HEK293 (cell line): ENCODE results near the gene ACTN4.

ENCODE experiments used
- BCL11B ChIP-seq: fragments of 450-650 bp; formaldehyde crosslinking; IDR thresholded peaks from 2 replicates; pipeline ENCODE4 v1.5.1; 2016; ENCODE audit warnings: low read depth, missing biosample characterization, missing genetic modification characterization
- EGR2 ChIP-seq: fragments of 450-650 bp; formaldehyde crosslinking; IDR thresholded peaks from 2 replicates; pipeline ENCODE4 v1.5.1; 2016; ENCODE audit warnings: low read depth, missing biosample characterization, missing genetic modification characterization
- HOXC10 ChIP-seq: sonication (generic); formaldehyde crosslinking; IDR thresholded peaks from 2 replicates; pipeline ENCODE4 v1.8.1; 2023; ENCODE audit warnings: mild to moderate bottlenecking, missing genetic modification reagents
- KLF7 ChIP-seq: fragments of 450-650 bp; formaldehyde crosslinking; IDR thresholded peaks from 2 replicates; pipeline ENCODE4 v1.5.1; 2016; ENCODE audit warnings: missing biosample characterization, missing genetic modification characterization, borderline replicate concordance
- SALL2 ChIP-seq: fragments of 450-650 bp; formaldehyde crosslinking; IDR thresholded peaks from 2 replicates; pipeline ENCODE4 v1.5.0; 2017; ENCODE audit warnings: missing biosample characterization, mild to moderate bottlenecking, missing genetic modification characterization, borderline replicate concordance
- ZBTB48 ChIP-seq: fragments of 450-650 bp; formaldehyde crosslinking; IDR thresholded peaks from 2 replicates; pipeline ENCODE4 v1.5.1; 2016; ENCODE audit warnings: missing biosample characterization, missing genetic modification characterization
- ZNF112 ChIP-seq: fragments of 450-650 bp; formaldehyde crosslinking; IDR thresholded peaks from 2 replicates; pipeline ENCODE4 v1.5.0; 2017; ENCODE audit warnings: missing biosample characterization, missing genetic modification characterization
- ZNF274 ChIP-seq, 2 experiments: fragments of 200-500 bp in 1 of 2; fragments of 450-650 bp in 1 of 2; sonication (Bioruptor generic) in 1 of 2; formaldehyde crosslinking in 1 of 2; IDR thresholded peaks; 2 replicates each; pipeline versions ENCODE4 v1.5.1 to v1.6.1; 2014 to 2016; ENCODE audit warnings: borderline replicate concordance in 1 of 2, inconsistent platforms in 1 of 2, low read length in 1 of 2, missing biosample characterization in 1 of 2, missing genetic modification characterization in 1 of 2
- ZNF302 ChIP-seq: fragments of 450-650 bp; formaldehyde crosslinking; IDR thresholded peaks from 2 replicates; pipeline ENCODE4 v1.5.1; 2016; ENCODE audit warnings: missing biosample characterization, missing genetic modification characterization, low read depth
- ZNF354C ChIP-seq: fragments of 450-650 bp; formaldehyde crosslinking; IDR thresholded peaks from 2 replicates; pipeline ENCODE4 v1.5.1; 2016; ENCODE audit warnings: missing biosample characterization, missing genetic modification characterization, low read depth, borderline replicate concordance
- ZNF416 ChIP-seq: fragments of 450-650 bp; formaldehyde crosslinking; IDR thresholded peaks from 2 replicates; pipeline ENCODE4 v1.5.1; 2016; ENCODE audit warnings: missing biosample characterization, missing genetic modification characterization
- ZNF549 ChIP-seq: fragments of 450-650 bp; IDR thresholded peaks from 2 replicates; pipeline ENCODE4 v1.5.1; 2018; ENCODE audit warnings: missing biosample characterization, missing genetic modification characterization, mild to moderate bottlenecking, inconsistent platforms, moderate library complexity
- ZNF596 ChIP-seq: fragments of 450-650 bp; IDR thresholded peaks from 2 replicates; pipeline ENCODE4 v1.5.0; 2018; ENCODE audit warnings: missing biosample characterization, mild to moderate bottlenecking, missing genetic modification characterization, moderate library complexity
- ZNF692 ChIP-seq: fragments of 450-650 bp; formaldehyde crosslinking; IDR thresholded peaks from 2 replicates; pipeline ENCODE4 v1.5.1; 2016; ENCODE audit warnings: missing biosample characterization, missing genetic modification characterization
- TF ChIP-seq, protein P1 (sequence below): fragments of 450-650 bp; IDR thresholded peaks from 2 replicates; pipeline ENCODE4 v1.5.1; 2018; ENCODE audit warnings: missing biosample characterization, missing genetic modification characterization
- TF ChIP-seq, protein P2 (sequence below): fragments of 450-650 bp; formaldehyde crosslinking; IDR thresholded peaks from 2 replicates; pipeline ENCODE4 v1.5.1; 2017; ENCODE audit warnings: missing biosample characterization, missing genetic modification characterization
- TF ChIP-seq, protein P3 (sequence below): fragments of 450-650 bp; formaldehyde crosslinking; IDR thresholded peaks from 2 replicates; pipeline ENCODE4 v1.5.1; 2016; ENCODE audit warnings: missing biosample characterization, missing genetic modification characterization
- TF ChIP-seq, protein P4 (sequence below): fragments of 450-650 bp; formaldehyde crosslinking; IDR thresholded peaks from 2 replicates; pipeline ENCODE4 v1.5.1; 2016; ENCODE audit warnings: missing biosample characterization, missing genetic modification characterization
- TF ChIP-seq, protein P5 (sequence below): fragments of 450-650 bp; formaldehyde crosslinking; IDR thresholded peaks from 2 replicates; pipeline ENCODE4 v1.5.1; 2017; ENCODE audit warnings: missing biosample characterization, missing genetic modification characterization

Gene ACTN4

GRCh38 chr19:38619361-38620174 lies 27.9 kb upstream of the ACTN4 start (continued):
- TF ChIP-seq, protein P1, sequence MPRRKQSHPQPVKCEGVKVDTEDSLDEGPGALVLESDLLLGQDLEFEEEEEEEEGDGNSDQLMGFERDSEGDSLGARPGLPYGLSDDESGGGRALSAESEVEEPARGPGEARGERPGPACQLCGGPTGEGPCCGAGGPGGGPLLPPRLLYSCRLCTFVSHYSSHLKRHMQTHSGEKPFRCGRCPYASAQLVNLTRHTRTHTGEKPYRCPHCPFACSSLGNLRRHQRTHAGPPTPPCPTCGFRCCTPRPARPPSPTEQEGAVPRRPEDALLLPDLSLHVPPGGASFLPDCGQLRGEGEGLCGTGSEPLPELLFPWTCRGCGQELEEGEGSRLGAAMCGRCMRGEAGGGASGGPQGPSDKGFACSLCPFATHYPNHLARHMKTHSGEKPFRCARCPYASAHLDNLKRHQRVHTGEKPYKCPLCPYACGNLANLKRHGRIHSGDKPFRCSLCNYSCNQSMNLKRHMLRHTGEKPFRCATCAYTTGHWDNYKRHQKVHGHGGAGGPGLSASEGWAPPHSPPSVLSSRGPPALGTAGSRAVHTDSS: no peak
- TF ChIP-seq, protein P2, sequence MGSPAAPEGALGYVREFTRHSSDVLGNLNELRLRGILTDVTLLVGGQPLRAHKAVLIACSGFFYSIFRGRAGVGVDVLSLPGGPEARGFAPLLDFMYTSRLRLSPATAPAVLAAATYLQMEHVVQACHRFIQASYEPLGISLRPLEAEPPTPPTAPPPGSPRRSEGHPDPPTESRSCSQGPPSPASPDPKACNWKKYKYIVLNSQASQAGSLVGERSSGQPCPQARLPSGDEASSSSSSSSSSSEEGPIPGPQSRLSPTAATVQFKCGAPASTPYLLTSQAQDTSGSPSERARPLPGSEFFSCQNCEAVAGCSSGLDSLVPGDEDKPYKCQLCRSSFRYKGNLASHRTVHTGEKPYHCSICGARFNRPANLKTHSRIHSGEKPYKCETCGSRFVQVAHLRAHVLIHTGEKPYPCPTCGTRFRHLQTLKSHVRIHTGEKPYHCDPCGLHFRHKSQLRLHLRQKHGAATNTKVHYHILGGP: no peak
- no peak for TF ChIP-seq ZNF354C (tag by site-specific recombination)
- TF ChIP-seq, protein P3, sequence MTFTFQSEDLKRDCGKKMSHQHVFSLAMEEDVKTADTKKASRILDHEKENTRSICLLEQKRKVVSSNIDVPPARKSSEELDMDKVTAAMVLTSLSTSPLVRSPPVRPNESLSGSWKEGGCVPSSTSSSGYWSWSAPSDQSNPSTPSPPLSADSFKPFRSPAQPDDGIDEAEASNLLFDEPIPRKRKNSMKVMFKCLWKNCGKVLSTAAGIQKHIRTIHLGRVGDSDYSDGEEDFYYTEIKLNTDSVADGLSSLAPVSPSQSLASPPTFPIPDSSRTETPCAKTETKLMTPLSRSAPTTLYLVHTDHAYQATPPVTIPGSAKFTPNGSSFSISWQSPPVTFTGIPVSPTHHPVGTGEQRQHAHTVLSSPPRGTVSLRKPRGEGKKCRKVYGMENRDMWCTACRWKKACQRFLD (tag by site-specific recombination): no peak
- no peak for TF ChIP-seq ZNF112 (tag by site-specific recombination)
- TF ChIP-seq, protein P4, sequence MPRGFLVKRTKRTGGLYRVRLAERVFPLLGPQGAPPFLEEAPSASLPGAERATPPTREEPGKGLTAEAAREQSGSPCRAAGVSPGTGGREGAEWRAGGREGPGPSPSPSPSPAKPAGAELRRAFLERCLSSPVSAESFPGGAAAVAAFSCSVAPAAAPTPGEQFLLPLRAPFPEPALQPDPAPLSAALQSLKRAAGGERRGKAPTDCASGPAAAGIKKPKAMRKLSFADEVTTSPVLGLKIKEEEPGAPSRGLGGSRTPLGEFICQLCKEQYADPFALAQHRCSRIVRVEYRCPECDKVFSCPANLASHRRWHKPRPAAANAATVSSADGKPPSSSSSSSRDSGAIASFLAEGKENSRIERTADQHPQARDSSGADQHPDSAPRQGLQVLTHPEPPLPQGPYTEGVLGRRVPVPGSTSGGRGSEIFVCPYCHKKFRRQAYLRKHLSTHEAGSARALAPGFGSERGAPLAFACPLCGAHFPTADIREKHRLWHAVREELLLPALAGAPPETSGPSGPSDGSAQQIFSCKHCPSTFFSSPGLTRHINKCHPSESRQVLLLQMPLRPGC: no peak
- no peak for TF ChIP-seq ZNF692 (tag by site-specific recombination)
- no peak for TF ChIP-seq ZNF274 (IDR thresholded peaks at IDR 0.05; ENCODE audit: low read length)
- TF ChIP-seq ZNF274 (tag by site-specific recombination; IDR thresholded peaks at IDR 0.05; ENCODE audit: borderline replicate concordance): 0 out of 2 replicates have a peak, but pooled peaks have one; percentile 11
- no peak for TF ChIP-seq HOXC10
- no peak for TF ChIP-seq BCL11B (tag by site-specific recombination)
- no peak; the same call in 1 of the 2 replicates for TF ChIP-seq KLF7 (tag by site-specific recombination)
- TF ChIP-seq ZNF416: no peak
- TF ChIP-seq, protein P5, sequence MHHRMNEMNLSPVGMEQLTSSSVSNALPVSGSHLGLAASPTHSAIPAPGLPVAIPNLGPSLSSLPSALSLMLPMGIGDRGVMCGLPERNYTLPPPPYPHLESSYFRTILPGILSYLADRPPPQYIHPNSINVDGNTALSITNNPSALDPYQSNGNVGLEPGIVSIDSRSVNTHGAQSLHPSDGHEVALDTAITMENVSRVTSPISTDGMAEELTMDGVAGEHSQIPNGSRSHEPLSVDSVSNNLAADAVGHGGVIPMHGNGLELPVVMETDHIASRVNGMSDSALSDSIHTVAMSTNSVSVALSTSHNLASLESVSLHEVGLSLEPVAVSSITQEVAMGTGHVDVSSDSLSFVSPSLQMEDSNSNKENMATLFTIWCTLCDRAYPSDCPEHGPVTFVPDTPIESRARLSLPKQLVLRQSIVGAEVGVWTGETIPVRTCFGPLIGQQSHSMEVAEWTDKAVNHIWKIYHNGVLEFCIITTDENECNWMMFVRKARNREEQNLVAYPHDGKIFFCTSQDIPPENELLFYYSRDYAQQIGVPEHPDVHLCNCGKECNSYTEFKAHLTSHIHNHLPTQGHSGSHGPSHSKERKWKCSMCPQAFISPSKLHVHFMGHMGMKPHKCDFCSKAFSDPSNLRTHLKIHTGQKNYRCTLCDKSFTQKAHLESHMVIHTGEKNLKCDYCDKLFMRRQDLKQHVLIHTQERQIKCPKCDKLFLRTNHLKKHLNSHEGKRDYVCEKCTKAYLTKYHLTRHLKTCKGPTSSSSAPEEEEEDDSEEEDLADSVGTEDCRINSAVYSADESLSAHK: 0 out of 2 replicates have a peak, but pooled peaks have one; percentile 6
- TF ChIP-seq ZNF596: no peak
- TF ChIP-seq SALL2 (tag by site-specific recombination): no peak
- TF ChIP-seq ZNF302 (tag by site-specific recombination): no peak
- TF ChIP-seq ZNF549 (tag by site-specific recombination): no peak
- no peak for TF ChIP-seq ZBTB48 (tag by site-specific recombination)
- TF ChIP-seq EGR2: no peak
